Measurements from ENCODE around the gene TYMP. TPM values are rescaled to one million over a fixed set of nuclear protein-coding genes. Genes with fewer than 3 reads are reported as not detected.
A peak's percentile ranks its signal among the peaks of the same experiment; 100 is the strongest.

TYMP gene
- total RNA-seq, 1 experiment from 2014 or later, result 3.2 TPM

DNA sequence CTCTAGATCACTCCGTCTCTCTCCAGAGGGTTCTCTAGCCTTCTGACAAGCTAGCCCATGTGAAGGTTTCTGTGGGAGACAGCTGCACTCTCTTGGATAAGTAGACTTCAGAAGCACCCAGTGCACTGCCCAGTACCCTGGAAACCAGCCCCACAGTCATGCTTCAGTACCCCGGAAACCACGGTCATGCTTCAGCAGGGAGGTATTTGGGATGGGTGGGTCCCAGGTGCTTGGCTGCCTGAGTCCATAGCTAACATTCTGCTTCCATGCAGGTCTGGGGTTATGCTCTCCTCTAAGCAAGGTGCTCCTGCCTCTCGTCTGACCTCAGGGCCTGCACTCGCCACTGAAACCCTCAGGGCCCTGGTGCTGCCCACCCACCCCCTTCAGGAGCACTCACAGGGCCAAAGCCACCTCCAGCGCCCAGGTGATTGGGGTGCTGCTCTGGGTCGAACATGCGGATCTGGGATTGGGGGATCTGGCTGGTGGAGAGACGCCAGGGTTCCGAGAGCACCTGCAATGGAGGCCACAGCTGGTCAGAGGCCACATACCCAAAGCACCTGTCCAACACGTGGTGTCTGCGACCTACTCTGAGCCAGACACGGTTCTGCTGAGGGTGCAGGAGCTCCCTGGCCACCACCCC lies 40.2 kb upstream of the TYMP start:
- Histone ChIP-seq H3K36me3 (no peaks in the 10 kb centered on the region), H3K4me1 (replicated peaks) (no peaks in the 10 kb centered on the region), H3K27ac (no peak overlapping the region), H3K4me3 (no peak overlapping the region), H3K27me3 (replicated peaks) (no peaks in the 10 kb centered on the region), H3K9me3 (replicated peaks) (no peaks in the 10 kb centered on the region)
- peak in 1 of 2 experiments; percentile 41 for DNase-seq (ENCODE audit: low read depth in 1 of 2, low spot score in 2 of 2)

DNA sequence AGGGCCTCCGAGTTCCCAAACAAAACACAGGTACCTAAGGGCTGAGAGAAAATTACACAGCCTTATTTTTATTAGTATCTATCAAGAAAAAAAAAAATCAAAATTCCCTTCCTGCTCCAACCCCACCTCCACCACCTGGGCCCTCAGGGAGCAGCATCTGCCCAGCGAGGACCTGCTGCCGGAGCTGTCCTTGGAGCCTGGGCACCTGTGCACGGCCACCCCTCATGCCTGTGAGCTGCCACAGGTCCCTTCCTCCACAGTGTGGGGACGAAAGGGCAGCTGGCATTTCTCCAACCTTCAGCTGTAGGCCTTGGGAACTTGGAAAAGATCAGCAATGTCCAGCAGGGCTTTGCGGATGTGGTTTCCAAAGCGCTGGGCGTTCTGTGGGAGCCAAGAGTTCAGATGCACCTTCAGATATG lies 39.2 kb upstream of the TYMP start:
- no peaks in the 10 kb centered on the region for H3K4me1 ChIP-seq (replicated peaks)
- no peaks in the 10 kb centered on the region for H3K36me3 ChIP-seq
- H3K27me3 ChIP-seq (replicated peaks), result no peaks in the 10 kb centered on the region
- H3K4me3 ChIP-seq, result no peak overlapping the region
- DNase-seq (ENCODE audit: low read depth in 1 of 2, low spot score in 2 of 2), result peak in 1 of 2 experiments; percentile 39
- H3K27ac ChIP-seq, result no peak overlapping the region
- no peaks in the 10 kb centered on the region for H3K9me3 ChIP-seq (replicated peaks)

DNA sequence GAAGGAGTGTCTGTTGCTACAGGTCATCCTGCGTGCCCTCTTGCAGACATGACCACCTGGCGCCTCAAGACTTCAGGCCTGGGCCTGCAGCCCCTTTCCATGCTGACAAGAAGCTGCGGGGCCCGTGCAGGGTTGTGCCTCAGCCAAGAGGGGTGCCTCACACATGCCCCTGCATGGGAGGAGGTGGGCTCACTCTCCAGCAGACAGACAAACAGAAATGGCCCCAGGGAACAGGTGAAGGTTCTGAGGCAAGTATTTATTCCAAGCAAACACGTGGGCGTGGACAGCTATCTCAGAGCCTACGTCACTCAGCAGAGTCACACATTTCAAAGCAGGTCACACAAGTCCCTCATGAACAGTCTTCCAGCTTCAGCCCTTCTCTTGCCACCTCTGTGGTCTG lies 38.8 kb upstream of the TYMP start:
- Histone ChIP-seq H3K4me3 (no peak overlapping the region), H3K27me3 (replicated peaks) (no peaks in the 10 kb centered on the region), H3K9me3 (replicated peaks) (no peaks in the 10 kb centered on the region), H3K27ac (no peak overlapping the region), H3K36me3 (no peaks in the 10 kb centered on the region), H3K4me1 (replicated peaks) (no peaks in the 10 kb centered on the region; the same call in 1 of the 2 replicates)
- DNase-seq (ENCODE audit: low read depth in 1 of 2, low spot score in 2 of 2), result peak in 1 of 2 experiments; percentile 36

DNA sequence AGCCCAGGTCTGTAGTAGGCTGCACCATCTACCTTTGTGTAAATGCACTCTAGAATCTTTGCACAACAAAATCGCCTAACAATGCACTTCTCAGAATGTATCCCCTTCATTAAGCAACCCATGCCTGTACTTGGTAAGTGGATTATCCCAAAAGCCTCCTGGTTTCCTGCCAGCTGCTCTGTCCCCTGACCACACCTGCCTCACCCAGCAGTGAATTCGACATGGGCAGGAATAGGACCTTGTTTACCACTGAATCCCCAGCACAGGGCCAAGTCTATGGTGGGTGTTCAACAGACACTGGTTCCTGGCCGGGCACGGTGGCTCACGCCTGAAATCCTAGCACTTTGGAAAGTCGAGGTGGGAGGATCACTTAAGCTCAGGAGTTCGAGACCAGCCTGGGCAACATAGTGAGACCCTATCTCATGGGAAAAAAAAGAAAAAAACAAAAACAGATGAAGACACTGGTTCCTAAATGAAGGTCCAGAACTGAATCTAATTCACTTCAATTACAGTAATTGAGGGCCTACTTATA lies 38.0 kb upstream of the TYMP start:
- no peak overlapping the region for H3K4me3 ChIP-seq
- no peak overlapping the region for H3K27ac ChIP-seq
- H3K9me3 ChIP-seq (replicated peaks), result no peaks in the 10 kb centered on the region
- no peaks in the 10 kb centered on the region for H3K36me3 ChIP-seq
- DNase-seq (ENCODE audit: low read depth in 1 of 2, low spot score in 2 of 2), result no peak
- H3K4me1 ChIP-seq (replicated peaks), result peaks cover 7% of the 10 kb centered on the region
- H3K27me3 ChIP-seq (replicated peaks), result no peaks in the 10 kb centered on the region

DNA sequence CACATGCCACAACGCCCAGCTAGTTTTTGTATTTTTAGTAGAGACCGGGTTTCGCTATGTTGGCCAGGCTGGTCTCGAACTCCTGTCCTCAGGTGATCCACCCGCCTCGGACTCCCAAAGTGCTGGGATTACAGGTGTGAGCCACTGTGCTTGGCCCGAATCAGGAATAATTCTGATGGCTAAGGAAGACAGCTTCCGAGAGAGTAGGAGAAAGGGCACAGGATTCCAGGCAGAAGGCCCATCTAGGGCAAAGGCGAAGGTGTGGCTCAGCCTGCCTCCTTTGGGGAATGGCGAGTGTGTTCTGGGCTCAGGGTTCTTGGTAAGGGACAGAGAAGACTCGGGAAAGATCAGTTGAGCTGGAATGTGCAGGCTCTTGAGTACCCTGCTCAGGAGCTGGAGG lies 34.5 kb upstream of the TYMP start:
- H3K4me1 ChIP-seq (replicated peaks), result peaks cover 7% of the 10 kb centered on the region

DNA sequence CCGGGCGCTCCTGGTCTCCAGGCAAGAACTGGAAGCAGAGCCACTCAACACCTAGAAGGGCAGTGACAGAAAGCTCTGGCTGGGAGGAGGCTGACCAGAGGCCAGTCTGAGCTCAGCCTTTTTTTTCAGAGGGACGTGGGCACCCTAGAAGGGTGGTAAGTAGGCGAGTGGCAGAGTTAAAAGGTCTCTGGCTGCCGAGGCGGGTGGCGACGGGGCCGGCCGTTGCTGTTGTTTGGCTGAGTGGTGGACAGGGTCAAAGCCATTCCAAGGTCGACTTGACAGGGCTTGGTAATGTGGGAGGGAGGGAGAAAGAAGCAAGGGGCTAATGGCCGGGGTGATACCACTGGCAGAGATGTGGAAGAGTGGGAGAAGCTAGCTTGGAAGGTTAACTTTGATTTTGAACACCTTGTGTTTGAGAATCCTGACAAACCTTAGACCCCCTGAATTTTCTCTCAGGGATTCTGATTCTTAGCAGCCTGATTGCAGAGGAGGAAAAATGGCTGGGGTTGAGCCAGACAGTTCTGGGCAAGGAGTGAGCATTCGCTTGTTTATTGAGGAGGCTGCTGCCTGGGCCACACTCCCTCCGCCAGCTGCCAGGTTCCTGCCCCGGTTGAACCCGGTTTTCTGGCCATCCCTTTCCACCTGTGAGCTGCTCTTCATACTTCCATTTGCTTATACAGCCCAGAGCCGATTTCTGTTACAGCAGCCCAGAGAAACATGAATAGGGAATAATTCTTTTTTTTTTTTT lies 33.8 kb upstream of the TYMP start:
- Histone ChIP-seq H3K9me3 (replicated peaks) (no peaks in the 10 kb centered on the region), H3K36me3 (no peaks in the 10 kb centered on the region), H3K27me3 (replicated peaks) (no peaks in the 10 kb centered on the region), H3K27ac (no peak overlapping the region), H3K4me1 (replicated peaks) (peaks cover 7% of the 10 kb centered on the region), H3K4me3 (peak overlapping the region; percentile 42)
- no peak for DNase-seq (ENCODE audit: low read depth in 1 of 2, low spot score in 2 of 2)

More for the DNA sequence above, 34.5 kb upstream of the TYMP start:
- no peaks in the 10 kb centered on the region for H3K9me3 ChIP-seq (replicated peaks)
- no peak overlapping the region for H3K4me3 ChIP-seq
- no peaks in the 10 kb centered on the region for H3K36me3 ChIP-seq
- DNase-seq (ENCODE audit: low read depth in 1 of 2, low spot score in 2 of 2), result no peak
- no peaks in the 10 kb centered on the region for H3K27me3 ChIP-seq (replicated peaks)
- H3K27ac ChIP-seq, result no peak overlapping the region

DNA sequence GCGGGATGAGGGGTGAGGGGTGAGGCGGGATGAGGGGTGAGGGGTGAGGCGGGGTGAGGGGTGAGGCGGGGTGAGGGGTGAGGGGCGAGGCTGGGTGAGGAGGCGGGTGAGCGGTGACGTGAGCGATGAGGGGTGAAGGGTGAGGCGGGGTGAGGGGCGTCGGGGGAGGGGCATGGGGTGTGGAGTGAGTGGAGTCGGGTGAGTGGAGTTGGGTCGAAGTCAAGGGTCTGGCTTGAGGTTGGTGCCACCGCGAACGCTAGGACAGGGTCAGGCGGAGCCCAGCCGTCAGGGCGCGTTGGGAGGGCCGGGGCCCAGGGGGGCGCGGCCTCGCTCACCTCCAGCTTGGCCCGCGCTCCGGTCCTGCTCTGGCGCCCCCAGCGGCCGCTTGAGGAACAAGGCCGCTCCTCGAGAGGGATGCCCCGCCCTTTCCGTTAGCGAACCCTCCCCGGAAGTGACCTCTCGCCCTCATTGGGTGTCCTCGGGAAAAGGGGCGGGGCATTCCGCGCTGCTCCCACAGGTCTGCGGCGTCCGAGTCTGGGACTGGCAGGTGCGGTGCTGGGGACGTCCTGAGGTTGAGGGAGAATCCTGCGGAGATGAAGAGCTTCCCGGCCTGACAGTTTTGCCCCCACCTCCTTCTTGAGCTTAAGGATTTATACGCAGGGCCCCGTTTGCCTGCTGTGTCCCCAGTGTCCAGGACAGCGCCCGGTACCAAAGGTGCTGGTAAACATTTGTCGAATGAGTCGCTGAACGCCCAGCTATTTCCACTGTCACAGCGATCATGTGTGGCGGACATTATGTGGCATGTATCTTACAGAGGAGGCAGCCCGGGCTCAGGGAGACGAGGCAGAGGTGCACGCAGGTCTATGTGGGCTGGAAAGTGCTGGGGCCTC lies 33.0 kb upstream of the TYMP start, which contains the start of gene SYCE3:
Gene SYCE3 (minus strand): TSS at position 397 of the 890 bp plus-strand sequence. CDS start 6,514 bp downstream, outside the sequence.
- no peaks in the 10 kb centered on the region for H3K9me3 ChIP-seq (replicated peaks)
- H3K27me3 ChIP-seq (replicated peaks), result no peaks in the 10 kb centered on the region
- peaks cover 7% of the 10 kb centered on the region for H3K4me1 ChIP-seq (replicated peaks)
- no peak within 1 kb of the TSS for H3K27ac ChIP-seq
- peak; percentile 96 to 97 for DNase-seq (ENCODE audit: low read depth in 1 of 2, low spot score in 2 of 2)
- no peaks in the 10 kb centered on the region for H3K36me3 ChIP-seq
- peak within 1 kb of the TSS; percentile 42 for H3K4me3 ChIP-seq

DNA sequence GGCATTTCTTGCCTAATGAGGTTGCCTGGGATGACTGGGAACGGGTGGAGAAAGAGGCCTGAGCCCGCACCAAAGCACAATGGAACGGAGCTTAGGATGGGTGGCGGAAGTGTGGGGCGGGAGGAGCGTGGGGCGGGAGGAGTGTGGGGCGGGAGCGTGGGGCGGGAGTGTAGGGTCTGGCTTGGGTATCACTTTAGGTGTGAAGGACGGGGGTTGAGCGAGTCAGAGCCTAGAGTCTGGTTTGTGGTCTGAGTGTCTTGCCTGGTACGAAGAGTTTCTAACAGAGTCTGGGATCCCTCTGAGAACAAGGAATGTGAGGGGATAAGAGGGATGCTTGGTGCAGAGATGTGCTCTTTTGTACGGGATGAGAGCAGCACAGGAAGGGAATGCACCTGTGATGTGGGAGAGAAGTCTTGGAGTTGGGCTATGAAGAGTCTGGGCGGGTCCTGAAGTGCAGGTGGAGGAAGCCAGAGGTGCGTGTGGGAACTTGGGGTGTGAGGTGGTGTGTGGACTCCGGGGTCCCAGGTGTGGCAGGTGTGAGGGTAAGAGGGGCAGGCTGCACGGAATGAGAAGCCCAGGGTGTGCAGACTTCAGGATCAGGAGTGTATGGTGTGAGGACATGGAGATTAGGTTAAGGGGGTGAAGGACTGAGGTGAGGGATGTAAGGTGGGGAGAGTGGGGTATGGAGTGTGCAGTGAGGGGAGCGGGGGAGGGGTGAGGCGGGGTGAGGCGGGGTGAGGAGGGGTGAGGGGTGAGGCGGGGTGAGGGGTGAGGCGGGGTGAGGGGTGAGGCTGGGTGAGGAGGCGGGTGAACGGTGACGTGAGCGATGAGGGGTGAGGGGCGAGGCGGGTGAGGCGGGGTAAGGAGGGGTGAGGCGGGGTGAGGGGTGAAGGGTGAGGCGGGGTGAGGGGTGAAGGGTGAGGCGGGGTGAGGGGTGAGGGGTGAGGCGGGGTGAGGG lies 31.9 kb upstream of the TYMP start:
- Histone ChIP-seq H3K27ac (no peak overlapping the region), H3K9me3 (replicated peaks) (no peaks in the 10 kb centered on the region), H3K4me3 (no peak overlapping the region), H3K4me1 (replicated peaks) (peaks cover 7% of the 10 kb centered on the region), H3K27me3 (replicated peaks) (no peaks in the 10 kb centered on the region), H3K36me3 (no peaks in the 10 kb centered on the region)
- no peak for DNase-seq (ENCODE audit: low read depth in 1 of 2, low spot score in 2 of 2)

DNA sequence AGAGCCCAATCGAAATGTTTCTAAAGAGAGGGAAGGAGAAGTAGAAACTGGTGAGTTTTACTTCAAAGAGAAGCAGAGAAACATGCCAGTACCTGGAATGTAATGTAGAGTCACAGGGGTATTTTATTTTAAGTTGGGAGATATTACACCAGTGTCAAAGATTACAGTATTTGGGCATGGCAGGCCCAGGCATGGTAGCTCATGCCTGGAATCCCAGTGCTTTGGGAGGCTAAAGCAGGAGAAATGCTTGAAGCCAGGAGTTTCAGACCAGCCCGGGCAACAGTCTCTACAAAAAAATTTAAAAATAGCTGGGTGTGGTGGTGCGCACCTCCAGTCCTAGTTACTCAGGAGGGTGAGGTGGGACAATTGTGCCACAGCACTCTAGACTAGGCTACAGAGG lies 30.2 kb upstream of the TYMP start:
- Histone ChIP-seq H3K27me3 (replicated peaks) (no peaks in the 10 kb centered on the region), H3K36me3 (no peaks in the 10 kb centered on the region), H3K27ac (no peak overlapping the region), H3K9me3 (replicated peaks) (no peaks in the 10 kb centered on the region), H3K4me3 (no peak overlapping the region), H3K4me1 (replicated peaks) (peaks cover 7% of the 10 kb centered on the region)
- no peak for DNase-seq (ENCODE audit: low read depth in 1 of 2, low spot score in 2 of 2)

DNA sequence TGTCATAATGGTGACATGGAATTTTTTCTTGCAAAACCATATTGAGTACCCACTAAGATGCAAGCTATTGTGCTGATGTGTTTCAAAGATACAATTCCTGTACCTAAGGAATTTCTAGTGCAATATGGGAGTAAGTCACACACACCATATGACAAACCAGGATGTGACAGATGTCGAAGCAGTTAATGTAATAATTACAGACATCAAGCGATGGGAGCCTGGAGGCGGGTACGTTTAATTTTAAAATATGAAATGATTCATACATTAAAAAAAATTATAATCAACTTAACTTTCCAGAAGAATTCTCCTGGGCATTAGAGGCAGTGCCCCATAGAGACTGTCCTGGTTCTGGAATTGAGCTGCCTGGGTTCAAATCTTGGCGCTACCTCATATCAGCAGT lies 26.9 kb upstream of the TYMP start:
- Histone ChIP-seq H3K4me3 (no peak overlapping the region), H3K9me3 (replicated peaks) (no peaks in the 10 kb centered on the region), H3K27me3 (replicated peaks) (no peaks in the 10 kb centered on the region), H3K36me3 (no peaks in the 10 kb centered on the region), H3K27ac (no peak overlapping the region), H3K4me1 (replicated peaks) (no peaks in the 10 kb centered on the region)
- no peak for DNase-seq (ENCODE audit: low read depth in 1 of 2, low spot score in 2 of 2)

DNA sequence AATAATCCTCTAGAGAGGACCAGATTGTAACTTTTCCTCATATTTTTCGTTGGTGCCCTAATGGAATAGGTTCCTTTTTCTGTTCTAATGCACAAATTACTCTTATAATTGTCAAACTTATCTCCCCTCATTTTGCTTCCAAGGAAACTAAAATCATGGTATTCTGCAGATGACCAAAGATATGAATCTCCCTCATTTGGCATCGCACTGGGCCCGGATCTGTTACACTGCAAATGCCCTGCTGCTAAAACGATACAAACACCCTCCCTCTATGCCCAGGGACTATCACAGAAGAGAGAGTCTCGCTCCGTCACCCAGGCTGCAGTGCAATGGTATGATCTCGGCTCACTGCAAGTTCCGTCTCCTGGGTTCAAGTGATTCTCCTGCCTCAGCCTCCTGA lies 23.5 kb upstream of the TYMP start:
- no peaks in the 10 kb centered on the region for H3K27me3 ChIP-seq (replicated peaks)
- H3K4me3 ChIP-seq, result no peak overlapping the region
- no peaks in the 10 kb centered on the region for H3K4me1 ChIP-seq (replicated peaks)
- H3K27ac ChIP-seq, result no peak overlapping the region
- H3K9me3 ChIP-seq (replicated peaks), result no peaks in the 10 kb centered on the region
- DNase-seq (ENCODE audit: low read depth in 1 of 2, low spot score in 2 of 2), result no peak
- H3K36me3 ChIP-seq, result no peaks in the 10 kb centered on the region

DNA sequence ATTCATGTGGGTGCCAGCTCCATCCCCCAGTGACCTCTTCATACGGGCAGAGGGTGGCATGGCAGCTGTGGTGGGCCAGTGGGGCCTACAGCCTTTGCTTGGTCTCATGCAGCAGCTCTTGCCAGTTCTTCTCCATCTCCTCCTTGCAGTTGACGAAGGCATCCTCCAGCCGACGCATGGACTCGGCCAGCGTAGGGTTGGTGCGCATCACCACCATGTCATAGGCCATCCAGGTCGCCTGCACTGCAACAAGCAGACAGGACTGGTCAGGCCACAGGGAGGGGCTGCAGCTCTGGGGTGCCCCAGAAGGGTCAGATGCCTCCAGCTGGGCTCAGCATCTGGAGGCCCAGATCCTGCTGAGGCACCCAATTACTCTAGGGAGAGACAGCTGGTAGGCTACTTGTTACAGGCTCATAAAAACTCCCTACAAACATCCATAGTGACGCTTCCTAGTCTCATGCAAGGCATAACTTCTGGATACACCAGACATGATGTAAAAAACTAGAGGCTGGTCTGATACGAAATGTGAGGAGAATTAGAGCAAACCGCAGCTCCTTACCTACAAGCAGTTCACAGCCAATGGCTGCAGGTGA lies 21.4 kb upstream of the TYMP start:
- Histone ChIP-seq H3K36me3 (no peaks in the 10 kb centered on the region), H3K27ac (no peak overlapping the region), H3K9me3 (replicated peaks) (no peaks in the 10 kb centered on the region), H3K27me3 (replicated peaks) (no peaks in the 10 kb centered on the region), H3K4me3 (no peak overlapping the region), H3K4me1 (replicated peaks) (no peaks in the 10 kb centered on the region)
- DNase-seq (ENCODE audit: low read depth in 1 of 2, low spot score in 2 of 2), result no peak
